Stomach (tissue), 4 donors: Measurements from ENCODE around the gene ANKMY2.

Experiments
- CTCF ChIP-seq, 7 experiments: fragments of 450-650 bp in 4 of 7; fragments of 200-600 bp in 3 of 7; sonication (generic) in 3 of 7; IDR thresholded peaks; one replicate each; pipeline ENCODE4 v1.5.1; 2016 to 2019; ENCODE audit warnings: antibody characterized with exemption in 7 of 7, control low read depth in 2 of 7, mild to moderate bottlenecking in 1 of 7
- POLR2A ChIP-seq, 4 donors: fragments of 450-650 bp; IDR thresholded peaks; one replicate each; pipeline ENCODE4 v1.6.1; 2016; ENCODE audit warnings: antibody characterized with exemption in 4 of 4, control low read depth in 2 of 4, mild to moderate bottlenecking in 1 of 4, moderate library complexity in 1 of 4

- TF ChIP-seq CTCF (IDR thresholded peaks at IDR 0.05) (no peak), POLR2A (IDR thresholded peaks at IDR 0.05) (no peak)
Measured at GRCh38 chr7:16691241-16691640, 45.7 kb upstream of the ANKMY2 start.
